NCI-H748 treated with DMSO at 0.1 percent for 48 hours (cell line): ENCODE results near the gene RCBTB2.

ENCODE experiments used
- DNase-seq: peaks from one replicate; lab custom pipeline; 2025; lab: John Stamatoyannopoulos, UW

Gene RCBTB2

GRCh38 chr13:48531416-48532255, 1.2 kb downstream of the RCBTB2 start:
- DNase-seq = no peak

DNA sequence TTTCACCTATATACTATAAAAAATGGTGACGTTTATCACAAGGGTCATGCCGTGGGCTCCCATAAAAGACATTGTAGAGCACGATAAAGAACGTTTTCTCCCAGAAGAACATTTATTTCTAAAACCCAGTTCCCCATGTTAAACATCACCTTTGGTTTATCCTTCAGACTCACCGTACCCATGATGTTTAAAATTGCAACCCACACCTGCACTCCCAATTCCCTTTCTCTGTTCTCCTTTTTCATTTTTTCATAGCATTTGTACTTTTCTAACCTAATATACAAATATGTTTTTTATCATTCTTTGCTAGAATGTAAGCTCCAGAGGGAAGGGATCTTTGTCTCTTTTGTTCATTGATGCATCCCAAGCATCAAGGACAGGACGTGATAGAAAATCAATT, 2.0 kb downstream of the RCBTB2 start:
- no peak for DNase-seq

DNA sequence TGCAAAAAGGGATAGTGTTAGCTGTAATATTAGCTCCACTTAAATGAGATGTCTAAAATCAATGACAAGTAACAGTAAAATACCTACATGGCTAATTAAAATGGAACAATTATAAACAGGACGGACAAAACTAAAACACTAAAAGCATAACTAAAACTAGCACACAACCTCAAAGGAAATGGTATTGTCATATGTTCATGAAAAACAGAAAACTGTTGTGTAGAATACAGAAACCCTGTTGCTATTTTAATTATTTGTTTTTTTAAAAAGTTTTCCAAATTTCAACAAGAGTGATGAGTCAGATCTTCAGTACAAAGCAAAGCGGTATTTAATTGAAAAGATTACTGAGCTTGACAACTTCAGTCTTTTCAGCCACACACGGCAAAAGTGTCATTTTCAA, 4.2 kb downstream of the RCBTB2 start:
- no peak for DNase-seq

- no peak for DNase-seq
Observed at GRCh38 chr13:48527955-48528354, 4.9 kb downstream of the RCBTB2 start.

DNA sequence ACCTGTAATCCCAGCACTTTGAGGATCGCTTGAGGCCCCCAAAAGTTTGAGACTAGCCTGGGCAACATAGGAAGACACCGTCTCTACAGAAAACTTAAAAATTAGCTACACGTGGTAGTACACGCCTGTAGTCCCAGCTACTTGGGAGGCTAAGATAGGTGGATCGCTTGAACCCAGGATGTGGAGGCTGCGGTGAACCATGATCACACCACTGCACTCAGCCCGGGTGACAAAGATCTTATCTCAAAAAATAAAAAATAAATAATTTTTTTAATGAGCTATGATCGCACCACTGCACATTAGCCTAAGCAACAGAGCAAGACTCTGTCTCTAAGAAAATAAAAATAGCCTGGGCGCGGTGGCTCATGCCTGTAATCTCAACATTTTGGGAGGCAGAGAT, 6.6 kb downstream of the RCBTB2 start:
- no peak for DNase-seq

DNA sequence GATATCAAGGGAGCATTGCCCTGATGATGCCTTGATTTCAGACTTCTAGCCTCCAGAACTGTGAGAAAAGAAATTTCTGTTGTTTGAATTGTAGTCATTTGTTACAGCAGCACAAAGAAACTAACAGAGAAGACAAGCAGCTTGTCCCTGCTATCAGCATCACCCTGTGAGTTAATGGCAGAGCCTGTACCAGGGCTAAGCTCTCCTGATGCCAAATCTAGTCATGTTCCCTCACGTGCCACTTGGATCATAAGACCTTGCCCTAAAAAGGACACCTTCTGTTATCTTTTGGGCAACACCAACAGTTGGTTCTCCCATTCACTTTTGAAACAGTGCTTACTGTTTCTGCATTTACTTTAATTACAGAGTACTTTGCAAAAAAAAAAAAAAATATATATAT, 14.8 kb downstream of the RCBTB2 start:
- no peak for DNase-seq

DNA sequence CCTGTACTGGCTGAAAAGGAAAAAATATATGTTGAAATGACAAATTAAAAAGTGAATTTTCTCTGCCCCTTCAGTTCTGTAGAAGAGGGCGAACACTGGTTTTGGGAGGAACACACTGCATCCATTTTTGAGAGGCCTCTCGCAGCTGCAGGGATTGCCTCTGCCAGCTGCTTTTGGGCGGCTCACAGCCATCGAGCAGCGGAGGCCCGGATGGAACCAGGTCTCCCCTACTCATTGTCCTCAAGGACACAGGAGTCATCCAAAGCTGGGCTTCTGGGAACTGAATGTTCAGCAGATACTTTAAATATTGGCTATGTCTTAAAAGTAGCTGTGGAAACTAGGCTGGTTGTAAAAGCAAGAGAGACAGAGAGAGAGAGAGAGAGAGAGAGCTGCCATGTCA, 17.1 kb downstream of the RCBTB2 start:
- DNase-seq = no peak

GRCh38 chr13:48514793-48515192, 18.1 kb downstream of the RCBTB2 start:
- no peak for DNase-seq

DNA sequence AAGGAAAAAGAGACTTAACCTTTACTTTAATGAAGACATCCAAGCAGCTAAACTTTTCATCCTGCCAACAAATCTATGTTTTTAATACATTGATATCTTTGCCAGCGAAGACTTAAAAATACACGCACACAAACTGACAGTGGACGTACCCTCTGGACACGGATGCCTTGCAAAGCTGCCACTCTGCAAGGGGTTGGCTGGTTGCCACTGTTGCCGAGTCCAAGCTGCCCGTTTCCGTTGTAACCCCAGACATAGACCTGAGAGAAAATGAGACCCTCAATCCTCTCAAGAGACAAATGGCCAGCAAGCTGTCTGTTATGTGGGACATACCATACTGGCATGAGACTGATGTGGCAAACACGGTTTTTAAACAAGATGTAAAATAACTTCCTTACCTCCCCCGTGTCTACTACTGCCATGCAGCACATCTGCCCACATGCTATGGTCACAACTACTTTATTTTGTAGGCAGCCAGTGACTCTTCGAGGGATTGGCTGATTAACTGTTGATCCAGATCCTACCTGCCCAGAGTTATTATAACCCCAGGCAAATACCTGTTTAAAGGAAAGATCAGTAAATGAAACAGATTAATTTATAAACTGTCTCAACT, 21.2 kb downstream of the RCBTB2 start:
- no peak for DNase-seq

DNA sequence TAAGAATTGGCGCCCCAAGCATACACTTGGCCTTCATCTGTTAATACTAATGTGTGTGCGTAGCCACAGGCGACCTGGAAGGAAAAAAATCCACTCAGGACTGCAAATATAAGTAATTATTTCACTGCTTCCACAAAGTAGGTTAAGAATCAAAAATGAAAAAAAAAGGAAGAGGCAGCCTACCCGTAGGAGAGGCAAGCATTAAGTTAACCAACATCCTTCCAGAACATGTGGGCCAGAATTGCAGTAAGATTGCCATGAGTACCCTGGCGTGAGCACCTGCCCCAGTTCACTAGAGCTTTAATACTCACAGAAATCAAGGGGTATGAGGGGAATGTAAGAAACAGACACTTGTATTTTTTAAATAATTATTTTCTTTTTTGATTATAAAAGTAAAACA, 22.2 kb downstream of the RCBTB2 start:
- DNase-seq = no peak

GRCh38 chr13:48508011-48508410, 24.9 kb downstream of the RCBTB2 start:
- DNase-seq = no peak

GRCh38 chr13:48507021-48507420, 25.9 kb downstream of the RCBTB2 start:
- no peak for DNase-seq

DNA sequence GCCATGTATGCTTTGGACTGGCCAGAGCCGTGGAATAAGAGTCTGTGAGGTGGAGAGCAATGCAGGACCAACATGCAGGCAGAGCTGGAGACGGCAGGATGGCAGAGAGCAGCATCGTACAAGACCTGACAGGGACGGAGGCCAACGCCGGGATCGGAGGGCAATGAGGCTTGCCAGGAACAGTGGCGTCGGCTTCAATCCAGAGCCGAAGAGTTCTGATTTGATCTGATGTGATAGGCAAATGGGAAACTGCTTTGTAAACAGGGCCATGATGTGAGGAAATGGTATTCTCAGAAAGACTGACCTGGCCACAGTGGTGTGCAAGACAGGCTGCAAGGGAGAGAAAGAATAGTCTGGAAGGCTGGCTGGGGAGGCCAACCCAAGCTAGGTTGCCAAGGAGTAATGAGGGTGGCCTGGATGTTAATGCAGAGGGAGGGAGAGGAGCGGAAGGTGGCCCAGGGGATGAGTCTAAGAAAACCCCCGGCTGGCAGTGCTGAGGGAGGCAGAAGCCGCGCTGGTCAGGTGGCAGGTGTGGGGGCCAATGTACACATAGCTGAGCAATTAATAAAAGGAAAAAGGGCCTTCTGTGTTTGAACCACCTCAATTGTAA, 26.7 kb downstream of the RCBTB2 start:
- DNase-seq = no peak

DNA sequence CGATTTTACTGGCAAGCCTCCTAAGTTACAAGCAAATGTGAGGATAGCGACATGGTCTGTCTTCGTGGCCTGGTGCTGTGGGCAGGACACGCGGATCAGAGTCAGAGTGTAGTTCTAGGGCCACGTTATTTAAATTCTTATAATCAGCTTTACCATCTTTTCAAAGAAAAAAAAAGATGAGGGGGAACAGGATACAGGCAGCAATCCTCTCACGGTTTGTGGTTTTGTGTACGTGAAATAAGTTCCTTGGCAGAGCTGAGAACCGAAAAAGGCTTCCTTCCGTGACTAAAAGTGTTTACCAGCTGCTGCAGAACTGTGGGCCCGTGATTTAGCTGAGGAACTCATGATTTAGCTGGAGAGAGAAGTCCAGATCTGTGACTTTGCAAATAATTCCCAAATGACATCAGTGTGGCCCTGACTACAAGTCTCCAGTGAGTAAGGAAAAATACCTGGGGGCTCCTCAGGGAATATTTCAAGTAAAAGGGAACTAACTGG, 27.2 kb downstream of the RCBTB2 start:
- DNase-seq = no peak

GRCh38 chr13:48505012-48505411, 27.9 kb downstream of the RCBTB2 start:
- DNase-seq = no peak

DNA sequence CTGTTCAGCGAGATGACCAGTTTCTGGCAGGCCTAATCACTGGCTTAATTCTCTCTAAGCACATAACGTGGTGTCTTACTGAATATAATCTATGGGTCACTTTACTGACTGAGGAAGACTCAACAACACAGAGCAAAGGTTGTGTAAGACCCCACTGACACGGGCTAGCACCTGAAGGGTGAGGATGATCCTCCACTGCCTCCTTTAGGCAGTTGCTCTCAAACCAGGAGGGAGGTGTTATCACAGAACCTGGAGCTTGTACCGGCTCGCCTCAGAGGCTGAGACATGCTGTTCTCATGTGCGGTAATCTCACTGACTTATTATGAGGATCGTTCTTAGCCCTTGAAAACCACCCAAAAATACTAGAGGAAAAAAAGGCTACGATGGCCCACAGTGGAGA, 28.3 kb downstream of the RCBTB2 start:
- no peak for DNase-seq

GRCh38 chr13:48502601-48503319, 30.1 kb downstream of the RCBTB2 start:
- DNase-seq = no peak

GRCh38 chr13:48501705-48502104, 31.2 kb downstream of the RCBTB2 start:
- no peak for DNase-seq

GRCh38 chr13:48500652-48501197, 32.2 kb downstream of the RCBTB2 start:
- DNase-seq = no peak

GRCh38 chr13:48497669-48498068, 35.2 kb downstream of the RCBTB2 start:
- no peak for DNase-seq

DNA sequence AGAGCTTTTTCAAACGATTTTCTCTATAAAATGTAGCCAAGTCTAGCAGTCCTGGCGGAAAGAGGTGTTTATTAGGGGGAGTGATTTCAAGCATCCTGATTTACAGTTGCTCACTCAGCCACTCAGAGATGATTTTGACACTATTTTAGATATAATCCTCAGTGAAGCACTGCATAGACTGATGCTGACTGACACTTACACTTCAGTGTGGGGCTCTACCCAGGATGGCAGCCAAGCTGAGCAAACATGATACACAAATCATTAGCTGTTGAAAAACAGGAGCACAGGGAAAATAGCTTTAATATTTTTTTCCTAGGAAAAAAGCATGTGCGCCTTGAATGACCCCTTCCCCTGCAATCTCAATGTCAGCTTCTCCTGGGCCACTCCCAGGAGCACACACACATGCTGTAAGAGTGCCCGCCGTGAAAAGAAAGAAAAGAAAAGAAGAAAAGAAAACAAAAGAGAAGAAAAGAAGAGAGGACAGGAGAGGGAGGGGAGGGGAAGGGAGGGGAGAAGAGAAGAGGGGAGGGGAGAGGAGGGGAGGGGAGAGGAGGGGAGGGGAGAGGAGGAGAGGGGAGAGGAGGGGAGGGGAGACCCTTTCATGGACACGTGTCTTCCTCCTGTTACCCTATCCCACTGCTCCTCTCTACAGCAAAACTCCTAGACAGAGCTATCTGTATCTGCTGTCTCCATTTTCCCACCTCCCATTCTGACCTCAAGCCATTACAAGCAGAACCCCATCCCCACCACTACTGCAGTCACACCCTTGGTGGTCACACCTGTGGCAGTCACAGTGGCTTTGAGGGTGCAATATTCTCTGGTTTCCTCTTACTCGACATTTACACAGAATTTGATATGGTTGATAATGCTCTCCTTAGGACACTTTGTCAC, 36.4 kb downstream of the RCBTB2 start:
- DNase-seq = no peak
